Endothelial cell of hepatic sinusoid (primary cell): ENCODE results near the gene GH2.

Source experiments
- in situ Hi-C: cut with HindIII; loops from 2 replicates; pipeline ENCODE4 v1.10.0; 2017; ENCODE audit warnings: low sequenced_read_pairs

GH2 gene

GRCh38 chr17:63842540-63843386, 39.0 kb downstream of the GH2 start, which contains the start of gene SMARCD2:
Gene SMARCD2, minus strand, starts transcription at chr17:63842685. Its CDS starts 11 bp downstream, at chr17:63842674.
- in situ Hi-C loops: no loop called here

- in situ Hi-C loops: no loop called here
Observed at GRCh38 chr17:63842173-63842539, 39.6 kb downstream of the GH2 start.

- in situ Hi-C loops: no loop called here
Observed at GRCh38 chr17:63841350-63842172, 40.2 kb downstream of the GH2 start.

GRCh38 chr17:63840591-63841349, 41.0 kb downstream of the GH2 start:
- in situ Hi-C loops: no loop called here

GRCh38 chr17:63838631-63839171, 43.0 kb downstream of the GH2 start:
- in situ Hi-C loops: no loop called here

- in situ Hi-C loops: no loop called here
Observed at GRCh38 chr17:63837962-63838600, 43.7 kb downstream of the GH2 start.

GRCh38 chr17:63837480-63837879, 44.3 kb downstream of the GH2 start:
- in situ Hi-C loops: no loop called here

GRCh38 chr17:63836811-63837210, 44.9 kb downstream of the GH2 start:
- in situ Hi-C loops: no loop called here

GRCh38 chr17:63835167-63835720, 46.5 kb downstream of the GH2 start:
- in situ Hi-C loops: no loop called here

GRCh38 chr17:63834431-63835166, 47.1 kb downstream of the GH2 start:
- in situ Hi-C loops: no loop called here

- in situ Hi-C loops: no loop called here
Observed at GRCh38 chr17:63833741-63834373, 47.9 kb downstream of the GH2 start.

GRCh38 chr17:63833026-63833740, 48.6 kb downstream of the GH2 start:
- in situ Hi-C loops: no loop called here

GRCh38 chr17:63832455-63832854, 49.3 kb downstream of the GH2 start:
- in situ Hi-C loops: no loop called here

- in situ Hi-C loops: no loop called here
Observed at GRCh38 chr17:63832014-63832413, 49.7 kb downstream of the GH2 start.

GRCh38 chr17:63831505-63831904, 50.2 kb downstream of the GH2 start:
- in situ Hi-C loops: no loop called here

GRCh38 chr17:63830904-63831491, 50.7 kb downstream of the GH2 start:
- in situ Hi-C loops: no loop called here

- in situ Hi-C loops: no loop called here
Observed at GRCh38 chr17:63830278-63830677, 51.5 kb downstream of the GH2 start.
